Fibroblast of mammary gland (primary cell): ENCODE data around the gene CHAF1A.

Source experiments
- DNase-seq: peaks from one replicate; pipeline ENCODE4 v3.0.0-alpha.2; 2010; ENCODE audit warnings: low read depth
- H3K4me3 ChIP-seq: 2 replicates; pipeline ENCODE4 v1.5.1; 2011; ENCODE audit warnings: low read depth, mild to moderate bottlenecking, low read length, moderate library complexity; ENCODE audit not compliant: control insufficient read depth
- CTCF ChIP-seq: conservative IDR thresholded peaks from 2 replicates; pipeline ENCODE4 v1.5.1; 2011; ENCODE audit warnings: low read depth, low read length, inconsistent platforms; ENCODE audit not compliant: control insufficient read depth, insufficient read depth

The CHAF1A gene

GRCh38 chr19:4362831-4363545 lies 39.5 kb upstream of the CHAF1A start:
- TF ChIP-seq CTCF: peak; percentile 9
- H3K4me3 ChIP-seq: no peak overlapping the region
- peak; percentile 16 for DNase-seq

- H3K4me3 ChIP-seq: no peak overlapping the region
- no peak for TF ChIP-seq CTCF
- DNase-seq: no peak
These were observed 38.7 kb upstream of the CHAF1A start for GRCh38 chr19:4363571-4364304.

- no peak for TF ChIP-seq CTCF
- no peak for DNase-seq
- no peak overlapping the region for H3K4me3 ChIP-seq
These were observed 37.1 kb upstream of the CHAF1A start for GRCh38 chr19:4365341-4365740.

GRCh38 chr19:4365791-4366665 lies 36.4 kb upstream of the CHAF1A start:
- no peak for DNase-seq
- no peak overlapping the region for H3K4me3 ChIP-seq
- TF ChIP-seq CTCF: no peak

- no peak overlapping the region for H3K4me3 ChIP-seq
- TF ChIP-seq CTCF: no peak
- no peak for DNase-seq
These were observed 35.6 kb upstream of the CHAF1A start for GRCh38 chr19:4366666-4367335.

DNA sequence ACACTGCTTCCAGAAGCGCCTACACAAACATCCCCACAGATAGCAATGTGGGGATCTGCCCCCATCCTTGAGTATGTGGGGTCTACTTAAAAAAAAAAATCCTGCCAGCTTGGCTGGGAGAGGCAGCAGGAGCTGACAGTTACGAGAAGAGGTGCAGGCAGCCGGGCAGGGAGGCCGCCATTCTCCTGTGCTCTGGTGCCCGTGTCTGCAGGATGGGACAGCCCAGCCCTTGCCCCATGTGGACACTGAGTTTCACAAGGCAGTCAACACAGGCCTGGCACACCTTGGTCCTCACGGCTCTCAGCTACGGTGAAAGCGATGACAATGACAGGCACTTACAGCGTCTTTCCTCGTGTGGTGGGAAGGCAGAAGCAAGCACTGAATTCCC lies 35.1 kb upstream of the CHAF1A start:
- H3K4me3 ChIP-seq: no peak overlapping the region
- no peak for TF ChIP-seq CTCF
- DNase-seq: no peak
